HG03354 (cell line): Measurements from ENCODE around the gene DOCK3.
"Not testable (repeated sequence)": the region's sequence is repeated elsewhere in the genome, so short reads cannot be mapped to it uniquely, and the experiment has no call there.

Source experiments
- ATAC-seq: cut with Tn5 transposase; IDR thresholded peaks from one replicate; pipeline ENCODE4 v1.9.1; 2021; ENCODE audit warnings: mild to moderate bottlenecking; ENCODE audit not compliant: unreplicated experiment, poor library complexity, severe bottlenecking

DOCK3 gene

GRCh38 chr3:50651445-50651844 is 23.3 kb upstream of the DOCK3 start:
- ATAC-seq: no peak

GRCh38 chr3:50651920-50652529 is 22.7 kb upstream of the DOCK3 start:
- ATAC-seq: no peak

GRCh38 chr3:50652709-50653108 is 22.0 kb upstream of the DOCK3 start:
- no peak for ATAC-seq

GRCh38 chr3:50653937-50654595 is 20.7 kb upstream of the DOCK3 start:
- no peak for ATAC-seq

GRCh38 chr3:50655009-50655830 is 19.5 kb upstream of the DOCK3 start:
- ATAC-seq: no peak

- ATAC-seq: no peak
Measured at GRCh38 chr3:50656417-50657195, 18.1 kb upstream of the DOCK3 start.

GRCh38 chr3:50657407-50657806 is 17.3 kb upstream of the DOCK3 start:
- no peak for ATAC-seq

GRCh38 chr3:50657816-50658215 is 16.9 kb upstream of the DOCK3 start:
- no peak for ATAC-seq

GRCh38 chr3:50658416-50658815 is 16.3 kb upstream of the DOCK3 start:
- ATAC-seq: no peak

GRCh38 chr3:50658831-50659230 is 15.9 kb upstream of the DOCK3 start:
- no peak for ATAC-seq

- no peak for ATAC-seq
Measured at GRCh38 chr3:50660386-50660785, 14.3 kb upstream of the DOCK3 start.

- no peak for ATAC-seq
Measured at GRCh38 chr3:50661321-50661837, 13.3 kb upstream of the DOCK3 start.

GRCh38 chr3:50662408-50662807 is 12.3 kb upstream of the DOCK3 start:
- ATAC-seq: no peak

GRCh38 chr3:50665081-50665840 is 9.5 kb upstream of the DOCK3 start:
- no peak for ATAC-seq

GRCh38 chr3:50665841-50666115 is 8.9 kb upstream of the DOCK3 start:
- ATAC-seq: not testable (repeated sequence)

GRCh38 chr3:50666837-50667236 is 7.9 kb upstream of the DOCK3 start:
- no peak for ATAC-seq

GRCh38 chr3:50671331-50671730 is 3.4 kb upstream of the DOCK3 start:
- ATAC-seq: no peak

- no peak for ATAC-seq
Measured at GRCh38 chr3:50672656-50673055, 2.1 kb upstream of the DOCK3 start.

GRCh38 chr3:50673931-50674330 is 796 bp upstream of the DOCK3 start:
- no peak for ATAC-seq
